ENCODE measurements around the gene ARID1B. TPM values are rescaled to one million over a fixed set of nuclear protein-coding genes. Genes with fewer than 3 reads are reported as not detected.
A peak's percentile ranks its signal among the peaks of the same experiment; 100 is the strongest.

ARID1B gene
- total and polyA plus RNA-seq, 2 of the 13 experiments (the other 11 are each of a cell fraction or from before 2014, with no cell fraction given), result 20.1 to 32.6 TPM

GRCh38 chr6:156781861-156782631 lies 4.9 kb downstream of the ARID1B start:
- in situ Hi-C loops (cut with HindIII; ENCODE audit: extremely low pct_ligation_motif_present, low pct_unique_long_range_greater_than_20kb), result no loop called here
- POLR2A ChIA-PET, result no interaction called here
- H3K27me3 ChIP-seq (ENCODE audit: control insufficient read depth in 1 of 2, insufficient read depth in 2 of 2, low read length in 2 of 2), result no peaks in the 10 kb centered on the region
- no peak for ATAC-seq
- peaks cover 42% of the 10 kb centered on the region for H4K20me1 ChIP-seq (ENCODE audit: insufficient read depth, low read length)
- H3K4me3 ChIP-seq (replicated peaks in 1 of 3; ENCODE audit: insufficient read depth in 1 of 3, low read depth in 2 of 3, low read length in 3 of 3), result peak overlapping the region; percentile 43 to 93 (median 68); a peak in 5 of 6 replicates
- peak overlapping the region; percentile 37 for H3K9ac ChIP-seq (ENCODE audit: insufficient read depth, low read depth, low read length)
- H3K27ac ChIP-seq (ENCODE audit: extremely low read length, insufficient read depth, low read length), result no peak overlapping the region
- H3K4me1 ChIP-seq (ENCODE audit: insufficient read depth, low read length), result peaks cover 46% of the 10 kb centered on the region
- CTCF ChIA-PET (ENCODE audit: low intra/inter-chr PET ratio, low total read pairs), result no interaction called here
- H3K9me3 ChIP-seq (ENCODE audit: low read length), result no peaks in the 10 kb centered on the region
- peaks cover 0 to 10% of the 10 kb centered on the region in 2 experiments; a peak in 3 of 5 replicates for H3K36me3 ChIP-seq (replicated peaks in 1 of 2; ENCODE audit: control insufficient read depth in 1 of 2, insufficient read depth in 2 of 2, low read length in 2 of 2)
- TF ChIP-seq KLF12 (CRISPR knock-in tag; IDR thresholded peaks at IDR 0.05; ENCODE audit: borderline replicate concordance) (0 out of 2 replicates have a peak, but pooled peaks have one; percentile 6), ZBTB40 (IDR thresholded peaks at IDR 0.05) (peak; percentile 38), ZBTB40 (CRISPR knock-in tag; IDR thresholded peaks at IDR 0.05) (no peak), ZNF362 (CRISPR knock-in tag; IDR thresholded peaks at IDR 0.05; ENCODE audit: borderline replicate concordance) (peak; percentile 54; the same call in 1 of the 2 replicates), ZSCAN22 (CRISPR knock-in tag; IDR thresholded peaks at IDR 0.05) (no peak)
- H3K4me2 ChIP-seq (ENCODE audit: low read depth, low read length), result peak overlapping the region; percentile 80
- DNase-seq (ENCODE audit: low spot score), result no peak
- no peak for FAIRE-seq
- peaks cover 78% of the 10 kb centered on the region for H3K79me2 ChIP-seq (ENCODE audit: insufficient read depth, low read length)
- intact Hi-C loops (cut with micrococcal nuclease; ENCODE audit: unreplicated experiment), result loop anchor here (2.0 to 5.0 kb wide), 2 partner anchors 210 to 239 kb away; no protein-coding TSS in a partner anchor
- BruUV-seq (replicated peaks), result no TSS peak
- 47% methylated on average over 8 of the region's 8 CpGs for WGBS (ENCODE audit: low lambda C conversion rate)
- no peak overlapping the region for H2AFZ ChIP-seq (ENCODE audit: low read length)
